Skeletal muscle satellite cell (primary cell): ENCODE results near the gene NDUFB10.
"Not testable (repeated sequence)": the region's sequence is repeated elsewhere in the genome, so short reads cannot be mapped to it uniquely, and the experiment has no call there.

ENCODE experiments used
- H3K27me3 ChIP-seq: 2 replicates; pipeline ENCODE4 v1.7.0; 2013; ENCODE audit warnings: low read length; ENCODE audit not compliant: control insufficient read depth, insufficient read depth
- H3K36me3 ChIP-seq: 2 replicates; pipeline ENCODE4 v1.7.0; 2013; ENCODE audit warnings: mild to moderate bottlenecking, control low read depth, low read length; ENCODE audit not compliant: insufficient read depth
- H3K4me1 ChIP-seq: 2 replicates; pipeline ENCODE4 v1.7.0; 2013; ENCODE audit warnings: low read length; ENCODE audit not compliant: control insufficient read depth, insufficient read depth
- H3K4me2 ChIP-seq: 2 replicates; pipeline ENCODE4 v1.7.0; 2013; ENCODE audit warnings: mild to moderate bottlenecking, low read length
- H3K4me3 ChIP-seq: 2 replicates; pipeline ENCODE4 v1.7.0; 2013; ENCODE audit warnings: low read length
- H3K9ac ChIP-seq: 2 replicates; pipeline ENCODE4 v1.7.0; 2013; ENCODE audit warnings: mild to moderate bottlenecking, low read depth, low read length, moderate library complexity
- H3K9me3 ChIP-seq: replicated peaks from 2 replicates; pipeline ENCODE4 v1.7.0; 2013; ENCODE audit warnings: mild to moderate bottlenecking, control low read depth, low read length

Gene NDUFB10

GRCh38 chr16:1917665-1918350 is 41.5 kb upstream of the NDUFB10 start:
- Histone ChIP-seq H3K27me3 (peaks cover 83% of the 10 kb centered on the region), H3K9ac (no peak overlapping the region), H3K36me3 (no peaks in the 10 kb centered on the region), H3K4me1 (no peaks in the 10 kb centered on the region), H3K9me3 (no peaks in the 10 kb centered on the region), H3K4me3 (no peak overlapping the region), H3K4me2 (no peak overlapping the region)

- H3K4me3 ChIP-seq, result no peak within 1 kb of the TSS
- H3K4me1 ChIP-seq, result peaks cover 6% of the 10 kb centered on the region
- no peaks in the 10 kb centered on the region for H3K36me3 ChIP-seq
- no peaks in the 10 kb centered on the region for H3K9me3 ChIP-seq
- H3K9ac ChIP-seq, result no peak within 1 kb of the TSS
- H3K4me2 ChIP-seq, result no peak within 1 kb of the TSS
- H3K27me3 ChIP-seq, result peaks cover 86% of the 10 kb centered on the region
Measured at GRCh38 chr16:1918351-1919326, 40.7 kb upstream of the NDUFB10 start, which contains the start of gene HS3ST6. TSS of gene HS3ST6 (minus strand) at chr16:1918415. CDS start at chr16:1918323, 92 bp downstream.

GRCh38 chr16:1919327-1919998 is 39.9 kb upstream of the NDUFB10 start:
- Histone ChIP-seq H3K4me3 (no peak overlapping the region), H3K36me3 (no peaks in the 10 kb centered on the region), H3K4me1 (peaks cover 9% of the 10 kb centered on the region), H3K9me3 (no peaks in the 10 kb centered on the region), H3K27me3 (peaks cover 85% of the 10 kb centered on the region), H3K4me2 (no peak overlapping the region), H3K9ac (no peak overlapping the region)

- not testable (repeated sequence) for H3K4me1 ChIP-seq, H3K36me3 ChIP-seq, H3K4me2 ChIP-seq, H3K4me3 ChIP-seq, H3K9ac ChIP-seq, H3K9me3 ChIP-seq
- peaks cover 84% of the 10 kb centered on the region for H3K27me3 ChIP-seq
Measured at GRCh38 chr16:1920122-1920521, 39.2 kb upstream of the NDUFB10 start.

GRCh38 chr16:1920727-1921171 is 38.6 kb upstream of the NDUFB10 start:
- Histone ChIP-seq H3K4me2 (no peak overlapping the region), H3K9ac (no peak overlapping the region), H3K9me3 (no peaks in the 10 kb centered on the region), H3K4me1 (peaks cover 9% of the 10 kb centered on the region), H3K36me3 (no peaks in the 10 kb centered on the region), H3K4me3 (no peak overlapping the region), H3K27me3 (peaks cover 84% of the 10 kb centered on the region)

GRCh38 chr16:1922357-1922756 is 37.0 kb upstream of the NDUFB10 start:
- Histone ChIP-seq H3K36me3 (no peaks in the 10 kb centered on the region), H3K9ac (no peak overlapping the region), H3K4me3 (no peak overlapping the region), H3K9me3 (no peaks in the 10 kb centered on the region), H3K4me1 (peaks cover 9% of the 10 kb centered on the region), H3K4me2 (no peak overlapping the region), H3K27me3 (peaks cover 69% of the 10 kb centered on the region)

GRCh38 chr16:1923299-1924034 is 35.9 kb upstream of the NDUFB10 start:
- no peak overlapping the region for H3K4me3 ChIP-seq
- H3K4me1 ChIP-seq, result peaks cover 9% of the 10 kb centered on the region
- no peaks in the 10 kb centered on the region for H3K36me3 ChIP-seq
- H3K27me3 ChIP-seq, result peaks cover 63% of the 10 kb centered on the region
- no peaks in the 10 kb centered on the region for H3K9me3 ChIP-seq
- no peak overlapping the region for H3K4me2 ChIP-seq
- H3K9ac ChIP-seq, result no peak overlapping the region

- H3K4me2 ChIP-seq, result no peak overlapping the region
- no peaks in the 10 kb centered on the region for H3K9me3 ChIP-seq
- no peak overlapping the region for H3K9ac ChIP-seq
- H3K36me3 ChIP-seq, result no peaks in the 10 kb centered on the region
- H3K4me3 ChIP-seq, result no peak overlapping the region
- H3K4me1 ChIP-seq, result peaks cover 11% of the 10 kb centered on the region
- peaks cover 57% of the 10 kb centered on the region for H3K27me3 ChIP-seq
Measured at GRCh38 chr16:1924095-1924494, 35.2 kb upstream of the NDUFB10 start.

- no peak overlapping the region for H3K4me2 ChIP-seq
- peaks cover 12% of the 10 kb centered on the region for H3K4me1 ChIP-seq
- peaks cover 35% of the 10 kb centered on the region for H3K27me3 ChIP-seq
- no peaks in the 10 kb centered on the region for H3K36me3 ChIP-seq
- H3K9me3 ChIP-seq, result no peaks in the 10 kb centered on the region
- no peak overlapping the region for H3K4me3 ChIP-seq
- H3K9ac ChIP-seq, result no peak overlapping the region
Measured at GRCh38 chr16:1926271-1926670, 33.1 kb upstream of the NDUFB10 start.

GRCh38 chr16:1929105-1929504 is 30.2 kb upstream of the NDUFB10 start:
- Histone ChIP-seq H3K4me3 (peak overlapping the region; percentile 77), H3K9me3 (no peaks in the 10 kb centered on the region), H3K4me1 (peaks cover 4% of the 10 kb centered on the region), H3K36me3 (no peaks in the 10 kb centered on the region), H3K4me2 (peak overlapping the region; percentile 92), H3K27me3 (peaks cover 16% of the 10 kb centered on the region), H3K9ac (peak overlapping the region; percentile 72)
